Measurements from ENCODE around the gene FAM120A.

FAM120A gene

GRCh38 chr9:93446073-93446472, 5.4 kb upstream of the FAM120A start:
- no peak for DNase-seq (ENCODE audit: low read depth in 2 of 2)

- DNase-seq (ENCODE audit: low read depth in 2 of 2), result no peak
Observed at GRCh38 chr9:93447655-93448054, 3.8 kb upstream of the FAM120A start.

- DNase-seq (ENCODE audit: low read depth in 2 of 2), result no peak
Observed at GRCh38 chr9:93451849-93452709, 594 bp downstream of the FAM120A start.

GRCh38 chr9:93452710-93453046, 1.2 kb downstream of the FAM120A start:
- DNase-seq (ENCODE audit: low read depth in 2 of 2), result no peak

GRCh38 chr9:93453047-93453914, 1.8 kb downstream of the FAM120A start, which contains the start of gene FAM120AOS:
Gene FAM120AOS, minus strand, starts transcription at chr9:93453581. Its CDS starts 872 bp downstream, at chr9:93452709.
- DNase-seq (ENCODE audit: low read depth in 2 of 2), result peak; percentile 83 to 86

GRCh38 chr9:93456022-93456421, 4.5 kb downstream of the FAM120A start:
- DNase-seq (ENCODE audit: low read depth in 2 of 2), result no peak

- DNase-seq (ENCODE audit: low read depth in 2 of 2), result no peak
Observed at GRCh38 chr9:93456504-93456903, 5.0 kb downstream of the FAM120A start.

- DNase-seq (ENCODE audit: low read depth in 2 of 2), result no peak
Observed at GRCh38 chr9:93457006-93457405, 5.5 kb downstream of the FAM120A start.

GRCh38 chr9:93458712-93459111, 7.2 kb downstream of the FAM120A start:
- DNase-seq (ENCODE audit: low read depth in 2 of 2), result no peak

- no peak for DNase-seq (ENCODE audit: low read depth in 2 of 2)
Observed at GRCh38 chr9:93459432-93459847, 8.0 kb downstream of the FAM120A start.

GRCh38 chr9:93460689-93461413, 9.4 kb downstream of the FAM120A start:
- DNase-seq (ENCODE audit: low read depth in 2 of 2), result no peak

- DNase-seq (ENCODE audit: low read depth in 2 of 2), result no peak
Observed at GRCh38 chr9:93461414-93461743, 9.9 kb downstream of the FAM120A start.

GRCh38 chr9:93461821-93462220, 10.3 kb downstream of the FAM120A start:
- DNase-seq (ENCODE audit: low read depth in 2 of 2), result no peak

GRCh38 chr9:93463638-93464248, 12.3 kb downstream of the FAM120A start:
- no peak for DNase-seq (ENCODE audit: low read depth in 2 of 2)

GRCh38 chr9:93464395-93464794, 12.9 kb downstream of the FAM120A start:
- DNase-seq (ENCODE audit: low read depth in 2 of 2), result no peak

- DNase-seq (ENCODE audit: low read depth in 2 of 2), result no peak
Observed at GRCh38 chr9:93464876-93465275, 13.4 kb downstream of the FAM120A start.

- DNase-seq (ENCODE audit: low read depth in 2 of 2), result no peak
Observed at GRCh38 chr9:93465855-93466254, 14.4 kb downstream of the FAM120A start.

GRCh38 chr9:93466416-93467061, 15.1 kb downstream of the FAM120A start:
- no peak for DNase-seq (ENCODE audit: low read depth in 2 of 2)

- DNase-seq (ENCODE audit: low read depth in 2 of 2), result no peak
Observed at GRCh38 chr9:93467062-93467416, 15.6 kb downstream of the FAM120A start.

- no peak for DNase-seq (ENCODE audit: low read depth in 2 of 2)
Observed at GRCh38 chr9:93467462-93467861, 16.0 kb downstream of the FAM120A start.

- no peak for DNase-seq (ENCODE audit: low read depth in 2 of 2)
Observed at GRCh38 chr9:93468763-93469456, 17.4 kb downstream of the FAM120A start.
